ENCODE data around the gene CLCN7. TPM values are rescaled to one million over a fixed set of nuclear protein-coding genes. Genes with fewer than 3 reads are reported as not detected.
"Not testable (repeated sequence)": the region's sequence is repeated elsewhere in the genome, so short reads cannot be mapped to it uniquely, and the experiment has no call there.

CLCN7 gene
- total RNA-seq, 1 experiment from 2014 or later: 26.6 TPM

DNA sequence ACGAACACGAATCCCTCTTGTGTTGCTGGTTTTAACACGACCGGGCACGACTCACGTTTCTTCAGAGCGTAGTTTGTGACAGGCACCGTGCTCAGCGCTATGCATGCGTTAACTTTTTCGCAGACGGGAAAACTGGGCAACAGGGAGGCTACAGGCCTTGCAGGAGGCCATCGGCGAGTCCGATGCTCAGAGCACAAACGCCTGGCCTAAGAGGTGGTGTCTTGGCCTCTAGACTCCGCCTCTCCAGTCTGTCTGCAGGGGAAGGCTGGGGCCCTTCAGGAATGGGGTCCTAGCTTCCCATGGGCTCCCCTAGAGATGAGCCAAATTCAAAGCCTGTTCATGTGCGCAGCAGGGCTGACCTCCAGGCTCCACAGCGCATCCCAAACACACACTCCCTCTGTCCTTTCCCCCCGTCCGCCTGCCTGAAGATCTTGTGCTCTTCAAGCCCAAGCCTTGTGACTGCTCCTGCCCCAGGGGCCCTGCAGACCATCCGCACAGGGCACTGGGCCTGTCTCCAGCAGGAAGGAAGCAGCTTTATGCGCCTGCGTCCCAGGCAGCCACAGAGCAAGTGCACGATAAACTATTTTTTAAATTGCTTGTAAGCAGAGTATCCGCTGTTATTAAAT, 3.1 kb downstream of the CLCN7 start:
- H3K27me3 ChIP-seq (replicated peaks): no peaks in the 10 kb centered on the region
- H3K27ac ChIP-seq: no peak overlapping the region
- H3K9me3 ChIP-seq (replicated peaks): no peaks in the 10 kb centered on the region
- peaks cover 10% of the 10 kb centered on the region for H3K36me3 ChIP-seq
- H3K4me3 ChIP-seq: no peak overlapping the region
- no peak for DNase-seq (ENCODE audit: low read depth in 1 of 2, low spot score in 2 of 2)
- peaks cover 23% of the 10 kb centered on the region for H3K4me1 ChIP-seq (replicated peaks)

DNA sequence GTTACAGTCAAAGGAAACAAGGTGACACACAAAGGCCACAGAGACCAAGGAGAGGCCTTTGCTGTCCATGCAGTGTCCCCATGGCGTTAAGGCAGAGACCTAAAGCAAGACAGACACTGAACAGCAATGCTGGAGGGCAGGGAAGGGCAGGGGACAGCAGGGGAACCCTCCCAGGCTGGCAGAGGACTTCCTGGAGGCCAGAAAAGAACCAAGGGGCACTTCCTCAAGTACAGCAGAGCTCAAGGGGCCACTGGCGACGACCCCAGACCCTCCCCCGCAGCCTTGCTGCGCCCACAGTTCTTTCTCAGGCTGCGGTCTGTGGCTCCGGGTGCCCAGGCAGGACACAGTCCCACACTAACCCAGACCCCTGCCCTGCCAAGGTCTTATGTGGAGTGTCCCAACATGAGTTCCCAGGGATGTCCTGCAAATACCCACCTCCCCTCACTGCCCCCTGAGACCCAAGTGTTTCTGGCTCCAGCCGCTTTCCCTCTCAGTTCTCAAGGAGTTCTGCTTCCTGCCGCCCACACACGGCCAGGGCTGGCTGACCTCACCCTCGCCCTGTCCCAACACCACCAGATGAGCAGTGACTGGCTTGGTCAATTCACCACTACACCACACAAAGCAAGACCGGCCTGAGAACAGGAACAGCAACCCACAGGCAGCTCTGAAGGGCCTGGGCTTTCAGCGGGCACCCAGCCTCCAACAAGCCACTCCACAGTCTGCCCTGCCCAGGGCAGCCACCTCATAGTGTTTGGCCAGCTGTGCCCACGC, 4.2 kb downstream of the CLCN7 start:
- no peak for DNase-seq (ENCODE audit: low read depth in 1 of 2, low spot score in 2 of 2)
- Histone ChIP-seq H3K27me3 (replicated peaks) (no peaks in the 10 kb centered on the region), H3K4me1 (replicated peaks) (peaks cover 21% of the 10 kb centered on the region), H3K36me3 (peaks cover 10% of the 10 kb centered on the region), H3K27ac (no peak overlapping the region), H3K9me3 (replicated peaks) (no peaks in the 10 kb centered on the region), H3K4me3 (no peak overlapping the region)

DNA sequence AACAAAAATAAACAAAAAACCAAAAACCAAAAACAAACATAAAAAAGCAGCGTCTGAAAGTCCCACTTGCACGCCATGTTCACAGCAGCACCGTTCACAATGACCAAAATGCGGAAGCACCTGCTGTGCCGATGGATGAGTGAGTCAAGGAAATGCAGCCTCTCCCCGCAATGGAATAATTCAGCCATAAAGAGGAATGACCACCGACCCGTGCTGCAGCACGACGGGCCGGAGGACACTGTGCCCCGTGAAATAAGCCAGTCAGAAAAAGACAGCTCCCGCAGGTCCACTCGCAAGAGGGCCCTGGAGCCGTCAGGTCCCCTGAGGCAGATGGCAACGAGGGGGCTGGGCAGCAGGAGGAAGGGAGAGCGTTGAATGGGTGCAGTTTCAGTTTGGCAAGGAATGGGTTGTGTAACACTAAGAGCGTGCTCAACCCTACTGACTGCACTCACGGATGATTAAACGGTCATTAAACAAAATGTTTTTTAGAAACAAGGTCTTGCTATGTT, 5.1 kb downstream of the CLCN7 start:
- H3K27me3 ChIP-seq (replicated peaks): no peaks in the 10 kb centered on the region
- peaks cover 5% of the 10 kb centered on the region for H3K36me3 ChIP-seq
- no peak for DNase-seq (ENCODE audit: low read depth in 1 of 2, low spot score in 2 of 2)
- no peak overlapping the region for H3K27ac ChIP-seq
- no peaks in the 10 kb centered on the region for H3K9me3 ChIP-seq (replicated peaks)
- H3K4me1 ChIP-seq (replicated peaks): peaks cover 12% of the 10 kb centered on the region
- H3K4me3 ChIP-seq: no peak overlapping the region

DNA sequence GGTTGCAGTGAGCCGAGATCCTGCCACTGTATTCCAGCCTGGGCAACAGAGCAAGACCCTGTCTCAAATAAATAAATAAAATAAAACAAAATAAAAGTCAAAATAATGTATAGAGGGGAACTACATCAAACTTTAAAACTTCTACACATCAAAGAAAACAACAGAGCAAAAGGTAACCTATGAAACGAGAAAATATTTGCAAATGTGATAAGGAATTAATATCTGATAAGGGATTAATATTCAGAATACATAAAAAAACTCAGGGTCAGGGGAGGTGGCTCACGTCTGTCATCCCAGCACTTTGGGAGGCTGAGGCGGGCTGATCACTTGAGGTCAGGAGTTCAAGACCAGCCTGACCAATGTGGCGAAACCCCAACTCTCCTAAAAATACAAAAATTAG, 5.7 kb downstream of the CLCN7 start:
- DNase-seq (ENCODE audit: low read depth in 1 of 2, low spot score in 2 of 2); H3K4me1 ChIP-seq (replicated peaks); H3K27ac ChIP-seq; H3K27me3 ChIP-seq (replicated peaks); H3K9me3 ChIP-seq (replicated peaks); H3K4me3 ChIP-seq; H3K36me3 ChIP-seq: not testable (repeated sequence)

DNA sequence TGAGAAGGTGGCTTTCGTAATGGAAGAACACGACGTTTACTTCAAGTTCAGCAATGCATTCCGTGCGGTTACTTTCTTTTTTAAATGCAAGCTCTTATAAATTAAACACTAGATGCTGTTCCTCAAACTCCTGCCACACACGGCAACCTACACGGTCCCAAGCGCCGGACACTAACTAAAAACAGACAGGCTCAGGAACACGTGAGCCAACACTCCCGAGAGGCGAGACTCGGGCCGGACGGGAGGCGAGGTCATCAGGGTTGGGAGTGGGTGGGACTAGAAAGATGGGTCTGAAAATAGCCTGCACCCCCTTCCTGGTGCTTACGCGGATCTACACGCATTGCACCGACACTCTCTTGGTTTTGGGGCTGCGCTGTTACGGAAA, 6.4 kb downstream of the CLCN7 start:
- no peaks in the 10 kb centered on the region for H3K36me3 ChIP-seq
- no peak overlapping the region for H3K27ac ChIP-seq
- no peak for DNase-seq (ENCODE audit: low read depth in 1 of 2, low spot score in 2 of 2)
- H3K27me3 ChIP-seq (replicated peaks): no peaks in the 10 kb centered on the region
- H3K4me1 ChIP-seq (replicated peaks): no peaks in the 10 kb centered on the region
- H3K9me3 ChIP-seq (replicated peaks): no peaks in the 10 kb centered on the region
- H3K4me3 ChIP-seq: no peak overlapping the region

DNA sequence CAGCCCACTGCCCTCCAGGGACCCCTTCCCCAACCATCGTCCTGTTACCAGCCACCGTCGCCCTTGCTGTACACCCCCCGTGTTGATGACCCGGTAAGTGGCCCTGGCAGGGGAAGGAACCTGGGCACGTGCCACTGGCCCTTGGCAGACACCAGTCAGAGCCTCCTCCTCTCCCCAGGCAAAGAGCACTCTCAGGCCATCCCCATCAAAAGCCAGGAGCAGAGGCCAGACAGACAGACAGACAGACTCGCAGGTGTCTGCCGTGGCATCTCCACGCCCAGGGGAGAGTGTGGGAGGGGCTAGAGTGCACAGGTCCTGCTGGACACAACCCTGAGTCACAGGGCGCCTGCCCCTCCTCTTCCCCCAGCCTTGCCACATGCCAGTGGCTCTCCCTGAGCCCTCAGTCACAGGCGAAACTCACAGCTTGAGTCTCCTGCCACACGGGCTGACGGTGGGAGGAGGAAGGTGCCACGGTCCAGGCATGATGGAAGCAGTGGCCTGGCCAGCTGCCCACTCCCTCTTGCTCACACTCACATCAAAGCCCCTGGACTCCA, 7.8 kb downstream of the CLCN7 start:
- Histone ChIP-seq H3K9me3 (replicated peaks) (no peaks in the 10 kb centered on the region), H3K27ac (no peak overlapping the region), H3K4me3 (no peak overlapping the region), H3K27me3 (replicated peaks) (no peaks in the 10 kb centered on the region), H3K36me3 (no peaks in the 10 kb centered on the region), H3K4me1 (replicated peaks) (no peaks in the 10 kb centered on the region)
- no peak for DNase-seq (ENCODE audit: low read depth in 1 of 2, low spot score in 2 of 2)

DNA sequence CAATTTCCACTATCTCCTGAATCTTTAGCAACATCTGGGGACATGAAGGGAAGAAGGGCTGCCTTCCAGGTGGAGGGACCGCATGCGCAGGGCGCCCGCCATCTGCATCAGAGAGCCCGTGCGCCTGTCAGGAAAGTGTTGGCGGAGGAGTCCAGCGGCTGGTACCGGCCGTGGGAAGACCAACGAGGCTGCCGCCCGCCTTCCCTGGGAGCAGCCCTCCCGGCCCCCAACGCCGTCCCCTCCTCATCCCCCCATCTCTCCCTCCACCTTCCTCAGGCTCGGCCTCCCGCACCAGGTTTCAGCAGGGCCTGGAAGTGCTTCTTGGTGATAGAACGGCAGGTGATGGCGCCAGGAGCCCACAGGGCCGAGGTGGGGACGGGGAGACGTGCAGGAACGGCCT, 8.8 kb downstream of the CLCN7 start:
- Histone ChIP-seq H3K9me3 (replicated peaks) (no peaks in the 10 kb centered on the region), H3K36me3 (peaks cover 2% of the 10 kb centered on the region; the same call in 1 of the 2 replicates), H3K4me1 (replicated peaks) (no peaks in the 10 kb centered on the region), H3K4me3 (no peak overlapping the region), H3K27ac (no peak overlapping the region), H3K27me3 (replicated peaks) (no peaks in the 10 kb centered on the region)
- no peak for DNase-seq (ENCODE audit: low read depth in 1 of 2, low spot score in 2 of 2)

DNA sequence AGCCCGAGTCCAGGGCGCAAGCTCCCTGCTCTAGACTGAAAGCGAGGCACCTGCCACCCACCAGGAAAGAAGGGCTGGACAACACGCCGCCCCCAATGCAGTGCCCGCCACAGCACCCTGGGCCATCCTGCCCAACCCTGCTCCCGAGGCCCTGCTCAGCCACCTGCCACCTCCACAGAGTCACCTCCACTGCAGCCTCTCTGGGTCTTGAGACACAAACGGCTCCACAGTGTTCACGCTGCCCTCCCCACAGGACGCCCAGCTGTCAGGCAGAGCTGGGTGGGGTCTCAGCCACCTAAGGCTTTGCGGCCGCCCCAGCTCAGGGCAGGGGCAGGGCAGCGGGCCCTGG, 9.3 kb downstream of the CLCN7 start:
- H3K9me3 ChIP-seq (replicated peaks): no peaks in the 10 kb centered on the region
- no peak overlapping the region for H3K4me3 ChIP-seq
- peaks cover 7% of the 10 kb centered on the region; the same call in 1 of the 2 replicates for H3K36me3 ChIP-seq
- H3K27ac ChIP-seq: no peak overlapping the region
- no peaks in the 10 kb centered on the region for H3K4me1 ChIP-seq (replicated peaks)
- H3K27me3 ChIP-seq (replicated peaks): no peaks in the 10 kb centered on the region
- no peak for DNase-seq (ENCODE audit: low read depth in 1 of 2, low spot score in 2 of 2)

DNA sequence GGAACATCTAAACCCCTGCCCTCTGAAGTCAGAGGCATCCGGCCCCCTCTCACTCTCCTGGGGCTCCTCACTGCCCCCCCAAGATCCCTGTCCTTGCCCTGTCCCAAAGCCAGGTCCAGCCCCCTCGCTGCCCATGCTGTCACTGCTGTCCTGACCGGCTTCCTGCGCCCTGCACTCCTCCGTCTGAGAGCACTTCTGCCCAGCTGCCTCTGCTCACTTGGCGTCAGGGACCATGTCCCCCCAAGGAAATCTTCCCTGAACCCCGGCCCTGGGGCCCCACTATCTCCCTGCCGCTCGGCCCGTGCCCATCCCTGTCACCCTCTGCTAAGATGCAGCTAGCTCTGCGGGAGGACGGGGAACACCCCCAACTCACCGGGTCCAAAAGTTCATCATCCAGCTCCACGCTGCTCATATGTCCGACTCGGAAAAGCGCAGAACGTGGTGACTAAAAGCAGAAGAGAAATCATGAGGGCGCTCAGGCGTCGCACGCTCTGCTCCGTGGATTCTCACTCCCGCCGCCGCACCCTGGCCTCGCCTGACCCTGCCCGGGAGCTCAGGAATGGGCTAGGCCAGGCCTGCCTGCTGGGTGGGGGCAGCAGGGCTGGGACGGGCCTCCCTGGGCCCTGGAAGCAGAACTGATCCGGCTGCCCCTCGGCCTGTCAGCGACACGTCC, 9.8 kb downstream of the CLCN7 start:
- DNase-seq (ENCODE audit: low read depth in 1 of 2, low spot score in 2 of 2): no peak
- H3K4me3 ChIP-seq: no peak overlapping the region
- H3K27ac ChIP-seq: no peak overlapping the region
- H3K9me3 ChIP-seq (replicated peaks): no peaks in the 10 kb centered on the region
- H3K36me3 ChIP-seq: peaks cover 11% of the 10 kb centered on the region; the same call in 1 of the 2 replicates
- no peaks in the 10 kb centered on the region for H3K4me1 ChIP-seq (replicated peaks)
- no peaks in the 10 kb centered on the region for H3K27me3 ChIP-seq (replicated peaks)

DNA sequence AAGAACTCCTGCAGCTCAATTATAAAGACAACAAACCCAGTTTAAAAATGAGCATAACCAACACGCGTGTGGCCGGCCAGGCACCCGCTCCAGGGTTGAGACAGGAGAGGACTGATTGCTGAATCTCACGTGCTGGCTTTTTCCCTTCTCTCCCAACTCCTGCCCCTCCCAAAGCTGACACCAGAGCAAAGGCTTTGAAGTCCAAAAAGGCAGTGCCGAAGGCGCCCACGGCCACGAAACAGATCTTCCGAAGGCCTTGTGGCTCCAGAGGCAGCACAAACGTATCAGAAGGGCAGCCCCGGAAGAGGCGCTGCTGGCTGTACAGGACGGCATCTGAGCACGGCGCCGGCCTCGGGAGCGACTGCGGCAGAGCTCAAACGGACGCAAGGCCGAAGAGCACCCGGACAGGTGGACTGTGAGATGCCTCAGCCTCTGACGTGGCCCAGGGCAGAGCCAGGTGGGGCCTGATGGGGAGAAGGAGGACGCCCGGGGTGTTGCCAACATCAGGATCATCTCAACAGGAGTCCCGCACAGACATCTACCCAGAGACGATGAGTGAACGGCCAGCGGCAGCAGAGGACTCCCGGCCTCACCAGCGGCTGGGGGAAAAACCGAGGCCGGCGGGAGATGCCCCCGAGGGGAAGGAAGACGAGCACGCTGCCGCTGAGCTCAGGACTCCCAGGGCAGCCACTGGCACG, 10.5 kb downstream of the CLCN7 start:
- Histone ChIP-seq H3K9me3 (replicated peaks) (no peaks in the 10 kb centered on the region), H3K4me3 (no peak overlapping the region)
- no peak for DNase-seq (ENCODE audit: low read depth in 1 of 2, low spot score in 2 of 2)

DNA sequence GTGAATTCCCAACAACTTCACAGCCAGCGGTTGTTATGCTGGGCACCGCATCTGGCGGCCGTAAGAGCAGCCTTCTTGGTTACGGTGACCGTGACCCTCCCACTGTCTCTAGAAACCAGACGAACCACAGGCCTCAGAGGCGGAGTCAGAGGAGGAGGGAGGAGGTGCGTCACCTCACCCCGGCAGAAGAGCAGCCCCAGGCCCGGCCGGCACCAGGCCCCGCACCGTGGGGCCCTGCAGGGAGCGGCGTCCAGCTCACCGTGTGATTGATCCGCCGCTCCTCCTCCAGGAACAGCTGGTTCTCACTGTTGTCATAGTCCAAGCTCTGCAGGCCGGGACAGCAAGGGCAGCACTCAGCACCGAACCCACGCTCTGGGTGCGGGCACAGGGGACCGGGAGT, 13.7 kb downstream of the CLCN7 start:
- Histone ChIP-seq H3K27ac (no peak overlapping the region), H3K36me3 (peaks cover 14% of the 10 kb centered on the region; the same call in 1 of the 2 replicates), H3K9me3 (replicated peaks) (no peaks in the 10 kb centered on the region), H3K27me3 (replicated peaks) (no peaks in the 10 kb centered on the region), H3K4me3 (no peak overlapping the region), H3K4me1 (replicated peaks) (no peaks in the 10 kb centered on the region)
- no peak for DNase-seq (ENCODE audit: low read depth in 1 of 2, low spot score in 2 of 2)

More for the DNA sequence above, 10.5 kb downstream of the CLCN7 start:
- H3K36me3 ChIP-seq: peaks cover 11% of the 10 kb centered on the region; the same call in 1 of the 2 replicates
- H3K27me3 ChIP-seq (replicated peaks): no peaks in the 10 kb centered on the region
- no peak overlapping the region for H3K27ac ChIP-seq
- H3K4me1 ChIP-seq (replicated peaks): no peaks in the 10 kb centered on the region

DNA sequence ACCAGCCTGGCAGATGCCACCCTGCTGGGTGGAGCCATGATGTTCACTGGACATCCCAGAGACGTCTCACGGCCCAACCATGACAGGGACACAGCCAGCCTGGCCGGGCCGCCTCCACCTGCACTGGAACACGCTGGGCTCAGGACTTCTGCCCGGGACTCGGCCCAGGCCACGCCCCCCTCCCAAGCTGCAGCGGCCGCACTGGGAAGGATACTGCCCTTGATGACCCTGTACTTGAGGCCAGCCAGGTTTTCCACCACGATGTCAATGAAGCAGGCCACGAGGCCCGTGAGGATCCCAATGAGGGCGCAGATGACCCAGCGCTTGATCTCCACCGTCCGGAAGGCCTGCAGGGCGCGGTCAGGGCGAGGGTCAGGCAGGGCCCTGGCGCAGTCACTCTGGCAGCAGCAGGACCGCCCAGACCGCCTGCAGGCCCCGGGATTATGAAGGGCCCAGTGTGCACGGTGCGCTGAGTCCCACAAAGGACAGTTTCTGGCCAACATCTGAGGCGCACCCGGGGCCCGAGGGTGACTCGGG, 14.2 kb downstream of the CLCN7 start:
- no peaks in the 10 kb centered on the region for H3K9me3 ChIP-seq (replicated peaks)
- no peak overlapping the region for H3K27ac ChIP-seq
- no peaks in the 10 kb centered on the region for H3K27me3 ChIP-seq (replicated peaks)
- peaks cover 16% of the 10 kb centered on the region for H3K36me3 ChIP-seq
- DNase-seq (ENCODE audit: low read depth in 1 of 2, low spot score in 2 of 2): no peak
- H3K4me3 ChIP-seq: no peak overlapping the region
- no peaks in the 10 kb centered on the region for H3K4me1 ChIP-seq (replicated peaks)

DNA sequence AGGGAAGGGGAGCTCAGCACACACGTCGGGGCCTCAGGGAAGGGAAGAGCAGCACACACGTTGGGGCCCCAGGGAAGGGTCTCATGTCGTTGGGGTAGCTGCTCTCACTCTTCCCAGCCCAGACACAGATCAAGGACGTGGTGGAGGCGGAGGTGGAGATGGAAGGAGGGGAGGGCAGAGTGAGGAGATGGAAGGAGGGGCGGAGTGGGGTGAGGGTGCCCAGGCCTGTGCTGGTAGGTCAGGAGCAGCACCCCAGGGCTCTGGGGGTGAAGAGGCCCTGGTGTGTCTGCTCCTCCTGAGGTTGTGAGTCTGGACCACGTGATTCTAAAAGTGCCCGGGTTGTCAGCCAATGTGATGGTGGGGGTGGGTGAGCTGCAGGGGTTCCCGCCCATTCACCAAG, 14.9 kb downstream of the CLCN7 start:
- no peaks in the 10 kb centered on the region for H3K9me3 ChIP-seq (replicated peaks)
- no peak overlapping the region for H3K4me3 ChIP-seq
- DNase-seq (ENCODE audit: low read depth in 1 of 2, low spot score in 2 of 2): no peak
- H3K27ac ChIP-seq: no peak overlapping the region
- H3K27me3 ChIP-seq (replicated peaks): no peaks in the 10 kb centered on the region
- H3K4me1 ChIP-seq (replicated peaks): no peaks in the 10 kb centered on the region
- H3K36me3 ChIP-seq: peaks cover 17% of the 10 kb centered on the region
